Stimulated activated CD8-positive, alpha-beta memory T cell treated with anti-CD3 and anti-CD28 coated beads, Interleukin-12 subunit alpha, Interleukin-12 subunit beta, amount 100 ng/mL, for 24 hours (primary cell): ENCODE results near the gene LYRM4.
"Not testable (repeated sequence)": the region's sequence is repeated elsewhere in the genome, so short reads cannot be mapped to it uniquely, and the experiment has no call there.

Experiments
- DNase-seq: peaks from one replicate; pipeline ENCODE4 v3.0.0-alpha.2; 2020; ENCODE audit errors: extremely low read depth

The LYRM4 gene

DNA sequence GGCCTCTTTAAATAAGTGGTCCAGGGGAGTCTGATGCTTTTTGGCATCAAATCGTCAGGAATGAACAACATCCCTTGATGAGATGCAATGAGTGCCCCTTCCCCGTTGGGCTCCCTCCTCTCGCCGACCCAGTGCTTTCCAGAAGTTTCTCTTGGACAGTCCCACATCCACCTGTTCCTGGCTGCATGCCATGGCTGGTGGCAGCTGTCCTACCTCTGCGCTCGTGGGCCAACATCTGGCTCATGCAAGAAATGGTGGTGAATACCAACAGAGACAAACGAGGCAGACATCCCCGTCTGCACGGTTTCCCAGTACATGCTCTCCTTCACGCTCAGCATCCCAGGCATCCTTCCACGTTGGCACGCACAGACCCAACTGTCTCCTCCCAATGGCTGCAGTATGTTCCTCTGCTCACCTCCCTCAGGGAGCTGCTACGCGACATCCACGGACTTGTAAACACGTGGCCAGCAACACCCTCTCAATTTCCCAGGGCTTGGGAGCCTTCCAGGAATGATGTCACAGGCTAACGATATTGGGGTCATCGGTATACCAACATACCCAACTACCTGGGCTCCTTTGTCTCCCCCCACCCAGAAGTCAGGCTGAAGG lies 138.1 kb downstream of the LYRM4 start:
- DNase-seq = no peak

DNA sequence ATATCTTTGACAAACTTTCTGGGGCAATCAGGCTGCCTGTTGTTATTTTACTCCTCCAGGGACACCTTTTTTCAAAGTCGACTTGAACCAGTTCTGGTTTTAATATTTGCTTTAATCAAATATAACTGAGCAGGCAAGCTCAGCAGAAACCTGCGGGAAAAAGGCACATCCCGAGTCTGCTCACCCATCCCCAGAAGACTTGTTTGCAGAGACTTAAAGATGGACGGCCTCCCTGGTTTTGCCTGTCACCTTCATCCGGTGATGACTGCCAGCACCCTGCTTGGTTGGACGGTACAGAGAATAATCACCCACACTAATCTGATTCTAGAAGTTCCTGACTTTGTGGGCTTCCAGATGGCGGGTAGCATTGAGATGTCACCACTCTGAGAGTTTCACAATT lies 138.8 kb downstream of the LYRM4 start:
- no peak for DNase-seq

DNA sequence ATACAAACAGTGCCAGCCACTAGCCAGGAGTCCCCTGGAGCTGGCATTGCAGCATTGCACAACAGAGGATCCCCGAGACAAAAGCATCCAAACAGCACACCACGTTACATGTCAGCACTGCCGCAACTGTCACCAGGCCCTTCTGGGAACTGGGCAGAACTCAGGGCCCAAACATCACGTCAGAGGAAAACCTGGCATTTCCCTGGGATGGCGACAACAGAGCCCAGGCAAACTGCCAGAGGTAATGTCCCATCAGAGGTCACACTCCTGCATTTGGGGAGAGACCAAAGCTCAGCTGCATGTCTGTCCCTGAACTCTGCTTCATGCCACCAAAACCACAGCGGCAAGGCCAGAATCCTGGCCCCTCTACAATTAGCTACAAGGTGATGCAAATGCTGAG lies 139.3 kb downstream of the LYRM4 start:
- no peak for DNase-seq

DNA sequence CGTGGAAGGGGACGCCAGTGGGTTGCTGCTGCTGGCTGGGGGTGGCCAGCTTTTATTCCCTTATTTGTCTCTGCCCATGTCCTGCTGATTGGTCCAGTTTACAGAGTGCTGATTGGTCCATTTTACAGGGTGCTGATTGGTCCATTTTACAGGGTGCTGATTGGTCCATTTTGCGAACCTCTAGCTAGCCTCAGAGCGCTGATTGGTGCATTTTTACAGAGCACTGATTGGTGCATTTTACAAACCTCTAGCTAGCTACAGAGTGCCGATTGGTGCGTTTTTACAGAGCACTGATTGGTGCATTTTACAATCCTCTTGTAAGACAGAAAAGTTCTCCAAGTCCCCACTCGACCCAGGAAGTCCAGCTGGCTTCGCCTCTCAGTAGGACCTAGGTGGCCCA lies 140.2 kb downstream of the LYRM4 start:
- not testable (repeated sequence) for DNase-seq

DNA sequence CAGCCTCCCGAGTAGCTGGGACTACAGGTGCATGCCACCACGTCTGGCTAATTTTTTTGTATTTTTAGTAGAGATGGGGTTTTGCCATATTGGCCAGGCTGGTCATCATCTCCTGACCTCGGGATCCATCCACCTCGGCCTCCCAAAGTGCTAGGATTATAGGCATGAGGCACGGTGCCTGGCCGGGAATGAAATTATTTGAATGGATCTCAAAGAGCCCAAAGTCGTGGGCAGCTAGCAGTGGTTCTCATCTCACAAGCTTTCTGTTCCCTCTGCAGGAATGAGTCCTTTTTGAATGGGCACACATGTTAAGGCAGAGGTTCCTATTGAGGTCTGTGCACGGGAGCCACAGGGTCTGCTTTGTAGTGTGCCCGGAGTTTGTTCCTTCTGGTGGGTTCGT lies 140.7 kb downstream of the LYRM4 start:
- DNase-seq = no peak

- no peak for DNase-seq
These were observed 141.4 kb downstream of the LYRM4 start for GRCh38 chr6:5119090-5119951.

- no peak for DNase-seq
These were observed 144.3 kb downstream of the LYRM4 start for GRCh38 chr6:5116243-5116991.

GRCh38 chr6:5115168-5115567 lies 145.6 kb downstream of the LYRM4 start:
- no peak for DNase-seq

GRCh38 chr6:5113096-5113495 lies 147.7 kb downstream of the LYRM4 start:
- no peak for DNase-seq

- no peak for DNase-seq
These were observed 148.5 kb downstream of the LYRM4 start for GRCh38 chr6:5112066-5112799.

DNA sequence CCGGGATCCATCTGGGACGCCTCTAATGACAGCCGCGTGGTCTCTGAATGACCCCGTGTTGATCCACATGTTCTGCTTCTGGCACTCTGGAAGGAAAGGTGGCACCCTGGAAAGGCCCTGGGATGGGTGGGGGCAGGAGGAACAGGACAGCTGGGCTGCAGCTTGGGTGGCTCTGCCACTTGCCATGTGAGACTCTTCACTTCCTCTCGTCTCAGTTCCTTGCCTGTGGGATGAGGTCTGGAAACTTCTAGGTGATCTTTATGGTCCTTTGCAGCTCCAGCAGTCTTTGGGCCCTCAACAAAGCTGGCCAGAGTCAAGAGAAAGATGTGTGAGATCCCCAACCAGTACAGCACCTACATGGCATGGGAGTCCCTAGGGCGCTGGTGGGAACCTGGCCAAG lies 149.1 kb downstream of the LYRM4 start:
- no peak for DNase-seq

- no peak for DNase-seq
These were observed 150.5 kb downstream of the LYRM4 start for GRCh38 chr6:5110246-5110645.

DNA sequence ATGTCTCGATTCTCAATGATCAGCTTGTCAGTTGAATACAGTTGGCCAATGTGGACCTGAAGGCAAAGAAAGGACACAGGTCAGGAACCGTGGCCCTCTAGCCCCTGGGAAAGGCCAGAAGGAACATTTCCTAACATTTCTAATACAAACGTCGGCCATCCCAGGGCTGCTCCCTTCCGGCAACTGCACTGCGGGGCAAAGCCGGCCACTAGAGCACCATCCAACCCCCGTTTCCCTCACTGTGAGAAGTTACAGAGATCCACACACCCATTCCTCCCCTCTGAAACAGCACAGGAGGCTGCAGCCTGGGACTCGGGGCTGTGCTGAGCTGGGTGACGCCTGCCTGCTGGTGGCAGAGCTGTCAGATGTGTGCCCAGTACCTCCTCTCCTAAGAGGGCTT lies 151.3 kb downstream of the LYRM4 start:
- no peak for DNase-seq

DNA sequence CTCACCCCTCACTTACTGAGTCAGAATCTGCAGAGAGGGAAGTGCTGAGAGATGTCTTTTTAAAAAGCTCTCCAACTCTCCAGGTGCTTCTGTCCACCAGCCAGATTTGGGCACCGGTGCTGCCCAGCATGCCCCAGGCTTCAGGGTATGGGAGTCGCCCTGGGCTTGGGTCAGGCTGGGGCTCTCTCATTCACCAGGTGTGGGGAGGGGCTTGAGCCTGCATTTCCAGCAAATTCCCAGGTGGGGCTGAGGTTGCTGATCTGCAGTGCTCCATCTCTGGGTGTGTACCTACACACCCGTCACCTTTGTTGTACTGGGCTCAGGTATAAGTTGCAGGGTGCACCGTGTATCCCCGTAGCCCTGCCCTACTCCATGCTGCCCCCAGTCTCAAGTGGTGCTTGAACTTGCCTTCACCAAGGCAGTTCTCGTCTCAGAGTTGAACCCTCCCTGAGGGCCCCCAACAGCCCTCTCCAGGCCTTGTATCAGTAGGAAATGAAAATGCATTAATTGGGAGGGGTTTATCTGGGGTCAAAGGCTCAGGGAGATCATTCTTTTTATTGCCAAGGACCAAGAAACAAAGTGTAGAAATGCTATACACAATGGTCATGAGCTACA lies 152.1 kb downstream of the LYRM4 start:
- DNase-seq = no peak

GRCh38 chr6:5108068-5108467 lies 152.7 kb downstream of the LYRM4 start:
- no peak for DNase-seq

DNA sequence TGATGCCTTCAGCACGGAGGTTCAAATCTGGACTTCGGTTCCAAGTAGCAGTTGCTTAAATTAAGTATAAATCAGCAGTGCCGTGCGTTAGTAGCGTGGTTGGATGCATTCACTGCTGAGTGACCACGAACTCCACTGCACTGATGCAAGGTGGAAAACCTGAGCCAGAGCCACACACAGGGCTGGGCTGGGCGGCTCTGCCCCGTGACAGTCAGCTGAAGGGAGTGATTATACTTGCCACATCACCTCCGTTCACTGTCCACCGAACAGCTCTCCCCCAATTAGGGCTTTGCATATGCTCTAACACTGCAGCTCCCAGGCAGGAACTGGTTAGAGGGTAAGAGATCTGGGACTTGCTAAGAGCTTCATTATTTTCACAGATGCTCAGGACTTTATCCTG lies 153.4 kb downstream of the LYRM4 start:
- DNase-seq = no peak

DNA sequence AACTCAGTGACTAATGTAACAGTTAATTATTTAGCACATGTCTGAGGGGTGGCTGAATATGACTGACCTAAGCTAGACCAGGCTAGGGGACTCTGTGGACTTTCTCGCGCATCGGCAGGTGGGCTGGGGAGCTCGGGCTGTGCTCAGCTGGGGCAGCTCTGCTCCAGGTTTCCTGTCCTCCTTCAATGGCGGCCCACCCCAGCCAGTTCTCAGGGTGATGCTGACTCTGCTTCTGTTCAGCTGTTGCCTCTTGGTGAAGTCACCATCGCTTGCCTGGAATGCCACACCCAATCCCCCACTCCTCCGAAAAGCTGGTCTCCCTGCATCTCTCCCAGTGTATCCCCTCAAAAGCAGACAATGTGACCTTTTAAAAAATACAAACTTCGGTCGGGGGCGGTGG lies 155.6 kb downstream of the LYRM4 start:
- DNase-seq = no peak

GRCh38 chr6:5104667-5105066 lies 156.1 kb downstream of the LYRM4 start:
- no peak for DNase-seq

DNA sequence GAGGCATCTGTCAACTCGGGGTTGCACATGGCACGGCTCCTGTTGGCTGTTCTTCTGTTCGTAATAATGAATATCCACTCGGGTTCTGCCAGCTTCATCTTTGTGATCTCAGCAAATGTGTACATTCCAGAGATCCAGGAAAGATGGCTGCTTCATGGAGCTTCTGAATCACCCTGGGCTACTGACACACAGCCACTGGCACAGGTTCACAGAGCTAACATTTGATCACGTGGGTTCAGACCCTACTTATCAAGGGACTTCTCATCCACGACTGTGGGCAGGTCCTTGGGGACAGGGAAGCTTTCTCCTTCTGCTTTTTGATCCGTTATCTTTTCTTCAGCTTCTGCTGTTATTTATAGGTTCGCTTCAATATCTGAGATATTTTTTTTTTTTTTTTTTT lies 157.5 kb downstream of the LYRM4 start:
- DNase-seq = no peak

DNA sequence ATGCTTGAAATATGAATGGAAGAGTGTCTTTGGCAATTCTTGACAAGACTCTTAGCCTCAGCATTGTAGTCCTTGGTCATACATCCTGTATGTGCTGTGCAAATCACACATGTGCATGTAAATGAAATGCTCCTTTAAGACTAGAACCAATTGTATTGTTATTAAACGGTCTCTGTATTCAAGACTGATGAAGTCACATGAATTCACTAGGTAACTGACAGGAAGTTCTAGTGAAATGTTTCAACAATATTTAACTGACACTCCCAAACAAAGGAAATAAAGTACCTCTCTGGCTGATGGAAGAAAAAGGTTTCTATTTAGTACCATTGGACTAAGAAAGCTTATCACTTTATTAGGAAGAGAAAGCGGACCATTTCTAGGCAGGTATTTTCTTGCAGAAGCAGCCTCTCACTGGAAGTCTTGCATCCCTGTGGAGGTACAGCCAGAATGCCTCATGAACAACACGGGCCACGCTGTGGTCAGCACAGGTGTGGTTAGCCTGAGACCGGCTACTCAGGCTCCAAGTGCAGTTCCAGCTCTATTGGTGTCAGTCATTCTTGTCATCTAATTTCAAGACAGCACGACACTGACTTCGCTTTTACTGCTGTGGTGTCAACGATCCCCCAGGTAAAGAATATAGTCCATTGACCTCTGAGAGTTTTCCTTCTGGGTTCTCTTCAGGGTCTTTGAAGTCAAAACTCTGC lies 158.3 kb downstream of the LYRM4 start:
- no peak for DNase-seq

DNA sequence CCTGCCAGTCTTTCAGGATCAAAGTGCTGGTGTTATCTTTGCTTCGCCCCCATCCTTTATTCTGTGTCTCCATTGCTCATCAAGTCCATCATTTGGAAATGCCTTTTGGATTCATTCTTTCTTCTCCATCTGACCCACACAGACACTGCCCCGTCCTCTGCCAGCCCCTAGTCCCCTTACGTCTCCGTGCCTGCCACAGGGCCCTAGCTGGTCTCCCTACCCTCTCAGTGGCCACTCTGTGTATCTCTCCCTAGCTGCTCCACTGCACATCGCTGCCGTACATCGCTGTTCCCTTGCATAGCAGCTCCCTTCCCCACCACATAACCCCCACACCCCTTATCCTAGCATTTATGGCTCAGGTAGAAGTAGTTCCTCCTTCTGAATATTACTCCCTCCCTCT lies 159.9 kb downstream of the LYRM4 start:
- no peak for DNase-seq
